IPS-20b (cell line): ENCODE results near the gene LYPLAL1.

ENCODE experiments used
- H3K27ac ChIP-seq: one replicate; pipeline ENCODE4 v1.5.1; 2013; ENCODE audit warnings: low read length
- H3K27me3 ChIP-seq: 2 replicates; pipeline ENCODE4 v1.6.1; 2013; ENCODE audit warnings: mild to moderate bottlenecking, low read length, inconsistent platforms; ENCODE audit not compliant: insufficient read depth
- H3K36me3 ChIP-seq: 2 replicates; pipeline ENCODE4 v1.6.1; 2013; ENCODE audit warnings: low read depth, mild to moderate bottlenecking, inconsistent platforms, low read length, moderate library complexity; ENCODE audit not compliant: insufficient read depth
- H3K4me1 ChIP-seq: 2 replicates; pipeline ENCODE4 v1.6.1; 2013; ENCODE audit warnings: mild to moderate bottlenecking, control low read depth, inconsistent platforms, low read length, moderate library complexity; ENCODE audit not compliant: insufficient read depth
- H3K4me3 ChIP-seq: 2 replicates; pipeline ENCODE4 v1.5.1; 2013; ENCODE audit warnings: mild to moderate bottlenecking, low read length, inconsistent platforms
- H3K9ac ChIP-seq: 2 replicates; pipeline ENCODE4 v1.6.1; 2013; ENCODE audit warnings: low read depth, mild to moderate bottlenecking, inconsistent platforms, low read length, moderate library complexity
- H3K9me3 ChIP-seq: 2 replicates; pipeline ENCODE4 v1.6.1; 2013; ENCODE audit warnings: mild to moderate bottlenecking, low read depth, low read length, inconsistent platforms; ENCODE audit not compliant: insufficient read depth

The LYPLAL1 gene

GRCh38 chr1:219173758-219174459, at the start of gene LYPLAL1:
LYPLAL1 (plus strand) TSS chr1:219173878; CDS start chr1:219173891, 13 bp downstream.
- H3K36me3 ChIP-seq = no peaks in the 10 kb centered on the region
- no peaks in the 10 kb centered on the region for H3K9me3 ChIP-seq
- peaks cover 2% of the 10 kb centered on the region; the same call in 1 of the 2 replicates for H3K4me1 ChIP-seq

GRCh38 chr1:219124163-219124562, 49.5 kb upstream of the LYPLAL1 start:
- Histone ChIP-seq H3K27me3 (no peaks in the 10 kb centered on the region), H3K9ac (no peak overlapping the region), H3K27ac (no peak overlapping the region), H3K9me3 (no peaks in the 10 kb centered on the region), H3K36me3 (no peaks in the 10 kb centered on the region), H3K4me1 (peaks cover 3% of the 10 kb centered on the region; the same call in 1 of the 2 replicates), H3K4me3 (no peak overlapping the region)

More at GRCh38 chr1:219173758-219174459, at the start of gene LYPLAL1:
- H3K4me3 ChIP-seq = peak within 1 kb of the TSS; percentile 80
- peak within 1 kb of the TSS; percentile 70 for H3K27ac ChIP-seq
- peak within 1 kb of the TSS; percentile 83; the same call in 1 of the 2 replicates for H3K9ac ChIP-seq
- H3K27me3 ChIP-seq = no peaks in the 10 kb centered on the region

- H3K9me3 ChIP-seq = no peaks in the 10 kb centered on the region
- H3K27ac ChIP-seq = no peak overlapping the region
- no peaks in the 10 kb centered on the region for H3K36me3 ChIP-seq
- H3K9ac ChIP-seq = no peak overlapping the region
- H3K27me3 ChIP-seq = no peaks in the 10 kb centered on the region
- no peak overlapping the region for H3K4me3 ChIP-seq
- peaks cover 3% of the 10 kb centered on the region; the same call in 1 of the 2 replicates for H3K4me1 ChIP-seq
Measured at GRCh38 chr1:219125342-219125741, 48.3 kb upstream of the LYPLAL1 start.

- no peaks in the 10 kb centered on the region for H3K4me1 ChIP-seq
- H3K27ac ChIP-seq = no peak overlapping the region
- no peak overlapping the region for H3K9ac ChIP-seq
- no peaks in the 10 kb centered on the region for H3K9me3 ChIP-seq
- no peaks in the 10 kb centered on the region for H3K27me3 ChIP-seq
- no peaks in the 10 kb centered on the region for H3K36me3 ChIP-seq
- no peak overlapping the region for H3K4me3 ChIP-seq
Measured at GRCh38 chr1:219126377-219126776, 47.3 kb upstream of the LYPLAL1 start.

- Histone ChIP-seq H3K9me3 (no peaks in the 10 kb centered on the region), H3K9ac (no peak overlapping the region), H3K4me3 (no peak overlapping the region), H3K27ac (no peak overlapping the region), H3K27me3 (no peaks in the 10 kb centered on the region), H3K4me1 (no peaks in the 10 kb centered on the region), H3K36me3 (no peaks in the 10 kb centered on the region)
Measured at GRCh38 chr1:219128957-219129356, 44.7 kb upstream of the LYPLAL1 start.

GRCh38 chr1:219130366-219130935, 43.2 kb upstream of the LYPLAL1 start:
- Histone ChIP-seq H3K27me3 (no peaks in the 10 kb centered on the region), H3K27ac (no peak overlapping the region)

GRCh38 chr1:219132939-219133338, 40.7 kb upstream of the LYPLAL1 start:
- Histone ChIP-seq H3K36me3 (no peaks in the 10 kb centered on the region), H3K4me1 (no peaks in the 10 kb centered on the region), H3K4me3 (no peak overlapping the region), H3K9ac (no peak overlapping the region), H3K27me3 (no peaks in the 10 kb centered on the region), H3K9me3 (no peaks in the 10 kb centered on the region), H3K27ac (no peak overlapping the region)

More at GRCh38 chr1:219130366-219130935, 43.2 kb upstream of the LYPLAL1 start:
- H3K4me3 ChIP-seq = no peak overlapping the region
- H3K36me3 ChIP-seq = no peaks in the 10 kb centered on the region
- H3K9me3 ChIP-seq = no peaks in the 10 kb centered on the region
- H3K4me1 ChIP-seq = no peaks in the 10 kb centered on the region
- no peak overlapping the region for H3K9ac ChIP-seq

- no peaks in the 10 kb centered on the region for H3K9me3 ChIP-seq
- no peak overlapping the region for H3K4me3 ChIP-seq
- no peaks in the 10 kb centered on the region for H3K4me1 ChIP-seq
- no peak overlapping the region for H3K27ac ChIP-seq
- H3K36me3 ChIP-seq = no peaks in the 10 kb centered on the region
- no peaks in the 10 kb centered on the region for H3K27me3 ChIP-seq
- no peak overlapping the region for H3K9ac ChIP-seq
Measured at GRCh38 chr1:219138747-219139146, 34.9 kb upstream of the LYPLAL1 start.

- no peak overlapping the region for H3K9ac ChIP-seq
- H3K27ac ChIP-seq = no peak overlapping the region
- no peaks in the 10 kb centered on the region for H3K4me1 ChIP-seq
- H3K27me3 ChIP-seq = no peaks in the 10 kb centered on the region
- H3K4me3 ChIP-seq = no peak overlapping the region
- H3K9me3 ChIP-seq = no peaks in the 10 kb centered on the region
- H3K36me3 ChIP-seq = no peaks in the 10 kb centered on the region
Measured at GRCh38 chr1:219140303-219140877, 33.3 kb upstream of the LYPLAL1 start.

GRCh38 chr1:219143735-219144134, 29.9 kb upstream of the LYPLAL1 start:
- Histone ChIP-seq H3K27ac (no peak overlapping the region), H3K36me3 (no peaks in the 10 kb centered on the region), H3K4me1 (no peaks in the 10 kb centered on the region), H3K9ac (no peak overlapping the region), H3K27me3 (no peaks in the 10 kb centered on the region), H3K4me3 (no peak overlapping the region), H3K9me3 (no peaks in the 10 kb centered on the region)

GRCh38 chr1:219144658-219145315, 28.9 kb upstream of the LYPLAL1 start:
- H3K9ac ChIP-seq = no peak overlapping the region
- H3K4me3 ChIP-seq = no peak overlapping the region
- no peaks in the 10 kb centered on the region for H3K27me3 ChIP-seq
- H3K4me1 ChIP-seq = no peaks in the 10 kb centered on the region
- no peaks in the 10 kb centered on the region for H3K9me3 ChIP-seq
- no peaks in the 10 kb centered on the region for H3K36me3 ChIP-seq
- no peak overlapping the region for H3K27ac ChIP-seq
